ENCODE data around the gene HES4.
"Not testable (repeated sequence)": the region's sequence is repeated elsewhere in the genome, so short reads cannot be mapped to it uniquely, and the experiment has no call there.

HES4 gene

GRCh38 chr1:1033731-1034438 lies 34.0 kb upstream of the HES4 start:
- DNase-seq (ENCODE audit: low read depth) = no peak

- DNase-seq (ENCODE audit: low read depth) = peak; percentile 87
Observed at GRCh38 chr1:1033009-1033587, 33.2 kb upstream of the HES4 start.

- no peak for DNase-seq (ENCODE audit: low read depth)
Observed at GRCh38 chr1:1032424-1032823, 32.5 kb upstream of the HES4 start.

- no peak for DNase-seq (ENCODE audit: low read depth)
Observed at GRCh38 chr1:1031659-1032235, 31.9 kb upstream of the HES4 start.

- DNase-seq (ENCODE audit: low read depth) = not testable (repeated sequence)
Observed at GRCh38 chr1:1030867-1031658, 31.2 kb upstream of the HES4 start.

- DNase-seq (ENCODE audit: low read depth) = no peak
Observed at GRCh38 chr1:1027791-1028190, 27.9 kb upstream of the HES4 start.

GRCh38 chr1:1026599-1027413 lies 26.9 kb upstream of the HES4 start:
- no peak for DNase-seq (ENCODE audit: low read depth)

- no peak for DNase-seq (ENCODE audit: low read depth)
Observed at GRCh38 chr1:1025730-1026129, 25.8 kb upstream of the HES4 start.

GRCh38 chr1:1024771-1025699 lies 25.1 kb upstream of the HES4 start:
- DNase-seq (ENCODE audit: low read depth) = no peak

GRCh38 chr1:1024149-1024770 lies 24.4 kb upstream of the HES4 start:
- DNase-seq (ENCODE audit: low read depth) = no peak

- DNase-seq (ENCODE audit: low read depth) = no peak
Observed at GRCh38 chr1:1023700-1024099, 23.8 kb upstream of the HES4 start.

- no peak for DNase-seq (ENCODE audit: low read depth)
Observed at GRCh38 chr1:1022302-1023009, 22.6 kb upstream of the HES4 start.

- DNase-seq (ENCODE audit: low read depth) = no peak
Observed at GRCh38 chr1:1021920-1022259, 22.0 kb upstream of the HES4 start.

GRCh38 chr1:1021010-1021919 lies 21.4 kb upstream of the HES4 start:
- no peak for DNase-seq (ENCODE audit: low read depth)

- DNase-seq (ENCODE audit: low read depth) = no peak
Observed at GRCh38 chr1:1020415-1021009, 20.6 kb upstream of the HES4 start.

- DNase-seq (ENCODE audit: low read depth) = no peak
Observed at GRCh38 chr1:1020000-1020404, 20.1 kb upstream of the HES4 start, which contains the start of gene AGRN. Gene AGRN (plus strand): TSS chr1:1020120. CDS start chr1:1020173, 53 bp downstream.

- DNase-seq (ENCODE audit: low read depth) = peak; percentile 74
Observed at GRCh38 chr1:1019122-1019999, 19.5 kb upstream of the HES4 start.

Data from activated T-helper 9 cell treated with anti-CD3 and anti-CD28 coated beads, Interleukin-2, amount 50 U/mL, for 16 hours (primary cell).